ENCODE results near the gene TAF4B. TPM values are rescaled to one million over a fixed set of nuclear protein-coding genes. Genes with fewer than 3 reads are reported as not detected.
"Not testable (repeated sequence)": the region's sequence is repeated elsewhere in the genome, so short reads cannot be mapped to it uniquely, and the experiment has no call there.

TAF4B gene
- total and polyA plus RNA-seq, 10 donors: 6.4 to 23.8 (median 10.1) TPM

GRCh38 chr18:26185267-26185666 lies 41.0 kb upstream of the TAF4B start:
- intact Hi-C loops (cut with DNase I; ENCODE audit: low total_unique reads): no loop called here
- Histone ChIP-seq H3K4me1 (peaks cover 0 to 10% (median 2%) of the 10 kb centered on the region in 6 donors), H3K4me3 (no peak overlapping the region), H3K36me3 (no peaks in the 10 kb centered on the region), H3K9me3 (peaks cover 0 to 12% (median 0%) of the 10 kb centered on the region in 8 donors), H3K27ac (no peak overlapping the region), H3K27me3 (replicated peaks in 1 of 7) (no peaks in the 10 kb centered on the region)
- 64 to 83% (median 72%) methylated on average over 2 of the region's 2 CpGs for WGBS, 5 donors
- DNase-seq: no peak
- TF ChIP-seq POLR2A (IDR thresholded peaks at IDR 0.05) (no peak), CTCF (IDR thresholded peaks at IDR 0.05 in 8 of 11, conservative IDR thresholded peaks at IDR 0.05 in 3 of 11) (peak in 2 of 11 experiments; percentile 10 to 12), POLR2AphosphoS5 (IDR thresholded peaks at IDR 0.05) (no peak)

- Histone ChIP-seq H3K9me3 (peaks cover 0 to 12% (median 0%) of the 10 kb centered on the region in 8 donors), H3K4me3 (peak overlapping the region in 2 of 8 donors; percentile 1 to 50), H3K4me1 (peaks cover 0 to 33% (median 12%) of the 10 kb centered on the region in 6 donors), H3K27me3 (replicated peaks in 1 of 7) (no peaks in the 10 kb centered on the region), H3K36me3 (no peaks in the 10 kb centered on the region), H3K27ac (peak overlapping the region; percentile 6 to 83 (median 62))
- peak; percentile 88 for DNase-seq
- WGBS, 5 donors: 42 to 56% (median 47%) methylated on average over 8 of the region's 8 CpGs
- intact Hi-C loops (cut with DNase I; ENCODE audit: low total_unique reads): no loop called here
- TF ChIP-seq CTCF (IDR thresholded peaks at IDR 0.05 in 8 of 11, conservative IDR thresholded peaks at IDR 0.05 in 3 of 11): no peak
- peak in 2 of 3 donors; percentile 44 to 64 for TF ChIP-seq POLR2AphosphoS5 (IDR thresholded peaks at IDR 0.05)
- TF ChIP-seq POLR2A (IDR thresholded peaks at IDR 0.05): no peak
Observed at GRCh38 chr18:26190506-26190905, 35.7 kb upstream of the TAF4B start.

- no peaks in the 10 kb centered on the region for H3K27me3 ChIP-seq (replicated peaks in 1 of 7)
- H3K4me1 ChIP-seq: peaks cover 0 to 33% (median 12%) of the 10 kb centered on the region in 6 donors
- intact Hi-C loops (cut with DNase I; ENCODE audit: low total_unique reads): no loop called here
- H3K4me3 ChIP-seq: no peak overlapping the region
- H3K9me3 ChIP-seq: peaks cover 0 to 12% (median 0%) of the 10 kb centered on the region in 8 donors
- TF ChIP-seq POLR2A (IDR thresholded peaks at IDR 0.05) (no peak), CTCF (IDR thresholded peaks at IDR 0.05 in 8 of 11, conservative IDR thresholded peaks at IDR 0.05 in 3 of 11) (no peak), POLR2AphosphoS5 (IDR thresholded peaks at IDR 0.05) (no peak)
- WGBS, 5 donors: 88 to 94% (median 91%) methylated on average over 1 of the region's 1 CpG
- no peak for DNase-seq
- no peak overlapping the region for H3K27ac ChIP-seq
- H3K36me3 ChIP-seq: no peaks in the 10 kb centered on the region
Observed at GRCh38 chr18:26192233-26192632, 34.0 kb upstream of the TAF4B start.

- TF ChIP-seq CTCF (IDR thresholded peaks at IDR 0.05 in 8 of 11, conservative IDR thresholded peaks at IDR 0.05 in 3 of 11) (no peak), POLR2AphosphoS5 (IDR thresholded peaks at IDR 0.05) (no peak), POLR2A (IDR thresholded peaks at IDR 0.05) (no peak)
- H3K27ac ChIP-seq: no peak overlapping the region
- DNase-seq: no peak
- no peaks in the 10 kb centered on the region for H3K27me3 ChIP-seq (replicated peaks in 1 of 7)
- 89 to 98% (median 92%) methylated on average over 3 of the region's 3 CpGs for WGBS, 5 donors
- H3K4me1 ChIP-seq: peaks cover 0 to 10% (median 3%) of the 10 kb centered on the region in 6 donors
- no peak overlapping the region for H3K4me3 ChIP-seq
- H3K36me3 ChIP-seq: no peaks in the 10 kb centered on the region
- peaks cover 0 to 8% (median 0%) of the 10 kb centered on the region in 8 donors for H3K9me3 ChIP-seq
- intact Hi-C loops (cut with DNase I; ENCODE audit: low total_unique reads): no loop called here
Observed at GRCh38 chr18:26196605-26197004, 29.6 kb upstream of the TAF4B start.

GRCh38 chr18:26202001-26202400 lies 24.2 kb upstream of the TAF4B start:
- H3K4me3 ChIP-seq; H3K4me1 ChIP-seq; intact Hi-C loops (cut with DNase I; ENCODE audit: low total_unique reads); H3K36me3 ChIP-seq; H3K27ac ChIP-seq; H3K27me3 ChIP-seq (replicated peaks in 1 of 7); DNase-seq; H3K9me3 ChIP-seq: not testable (repeated sequence)
- 78 to 92% (median 85%) methylated on average over 8 of the region's 9 CpGs for WGBS, 5 donors
